GM18511 (cell line): ENCODE data around the gene ACAP3.

ENCODE experiments used
- ATAC-seq: cut with Tn5 transposase; IDR thresholded peaks from one replicate; pipeline ENCODE4 v1.9.1; 2021; ENCODE audit warnings: mild to moderate bottlenecking, moderate library complexity; ENCODE audit not compliant: unreplicated experiment

Gene ACAP3

DNA sequence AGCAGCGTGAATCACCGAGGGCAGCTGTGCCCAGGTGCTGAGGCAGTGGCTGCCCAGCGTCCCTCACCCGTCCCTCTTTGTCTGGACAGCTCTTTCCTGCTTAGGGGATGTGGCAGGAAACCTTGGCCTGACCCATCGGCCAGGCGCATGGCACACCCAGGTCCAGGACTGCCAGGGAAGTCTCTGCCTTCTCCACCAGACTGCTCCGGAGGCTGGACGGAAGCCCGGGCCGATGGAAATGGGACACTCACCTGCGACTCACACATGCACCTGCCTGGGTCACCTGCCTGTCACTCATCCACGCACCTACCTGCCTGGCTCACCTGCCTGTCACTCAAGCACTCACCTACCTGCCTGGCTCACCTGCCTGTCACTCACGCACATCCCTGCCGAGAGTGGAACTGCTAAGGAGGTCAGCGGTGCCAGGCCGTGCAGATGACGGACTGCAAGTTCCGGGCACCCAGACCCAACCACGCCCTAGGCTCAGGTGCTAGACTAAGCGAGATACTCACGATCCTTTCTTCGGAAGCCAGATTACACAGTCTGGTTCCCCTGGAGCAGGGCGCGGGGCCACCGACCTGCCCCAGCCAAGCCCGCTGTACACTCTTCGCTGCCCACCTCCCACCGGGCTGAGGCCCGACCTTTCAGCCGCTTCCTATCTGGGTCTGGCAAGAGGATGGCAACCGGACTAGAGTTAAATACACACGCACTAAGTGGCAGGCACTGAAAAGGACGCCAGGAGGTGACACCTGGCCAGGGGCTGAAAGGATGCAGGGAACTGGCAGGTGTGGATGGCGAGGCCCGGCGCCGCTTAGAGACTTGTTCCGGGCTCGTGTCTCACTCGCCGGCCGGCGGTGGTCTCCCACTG, 35.2 kb downstream of the ACAP3 start:
- ATAC-seq, result no peak

DNA sequence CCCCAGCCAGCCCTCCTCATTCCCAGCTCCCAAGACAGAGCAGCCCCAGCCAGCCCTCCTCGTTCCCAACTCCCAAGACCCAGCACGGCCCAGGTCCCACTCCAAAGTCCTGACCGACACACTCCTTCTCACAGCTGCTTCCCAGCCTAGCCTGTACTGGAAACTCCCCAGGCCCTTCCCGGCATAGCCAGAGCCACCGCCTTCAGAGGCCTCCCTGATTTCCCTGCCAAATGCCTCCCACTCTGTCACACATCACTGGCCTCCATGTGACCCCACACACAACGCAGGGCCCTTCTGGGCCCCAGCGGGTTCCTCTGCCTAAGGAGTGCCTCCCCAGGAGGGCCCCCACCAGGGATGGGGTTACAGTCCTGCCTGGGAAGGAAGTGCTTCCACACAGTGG, 36.9 kb downstream of the ACAP3 start:
- no peak for ATAC-seq

GRCh38 chr1:1268284-1268682, 39.4 kb downstream of the ACAP3 start:
- ATAC-seq, result no peak

GRCh38 chr1:1267488-1268283, 40.0 kb downstream of the ACAP3 start:
- no peak for ATAC-seq

- no peak for ATAC-seq
Observed at GRCh38 chr1:1264868-1265272, 42.9 kb downstream of the ACAP3 start.

DNA sequence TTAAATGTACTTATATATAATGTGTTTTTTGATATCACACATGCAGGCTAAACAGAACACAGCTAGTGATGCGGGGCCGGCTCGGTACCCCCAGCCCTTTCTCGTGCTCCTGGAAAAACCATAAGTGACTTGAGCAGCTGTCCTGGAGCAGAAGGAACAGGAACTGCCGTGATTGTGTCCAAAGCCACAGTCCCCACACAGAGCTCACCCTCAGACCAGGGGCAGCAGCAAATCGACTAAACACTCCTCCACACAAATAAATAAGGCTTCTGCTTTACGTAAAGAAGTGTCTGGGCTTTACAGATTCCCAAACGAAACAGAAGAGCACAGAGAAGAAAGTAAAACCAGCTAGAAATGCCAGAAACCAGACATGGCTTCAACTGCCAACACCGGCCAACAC, 43.7 kb downstream of the ACAP3 start:
- no peak for ATAC-seq

DNA sequence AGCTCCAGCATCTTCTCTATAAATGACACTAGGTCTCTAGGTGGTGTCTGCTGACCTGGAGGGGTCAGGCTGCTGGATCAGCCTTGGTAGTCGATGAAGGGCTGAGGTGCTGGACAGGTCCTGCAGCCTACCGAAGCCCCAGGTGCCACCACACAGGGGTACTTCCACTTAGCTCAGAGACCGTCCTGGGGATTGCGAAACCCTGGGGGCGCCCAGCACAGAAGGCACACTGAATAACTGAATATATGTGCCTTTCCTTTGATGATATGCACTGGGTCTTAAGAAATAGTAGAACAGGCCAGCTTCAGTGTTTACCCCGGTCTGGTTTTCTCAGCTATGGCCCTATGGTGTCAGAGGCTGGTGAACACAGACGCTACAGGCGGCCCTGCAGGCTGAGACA, 45.0 kb downstream of the ACAP3 start:
- ATAC-seq, result no peak

- no peak for ATAC-seq
Observed at GRCh38 chr1:1262071-1262470, 45.7 kb downstream of the ACAP3 start.

- no peak for ATAC-seq
Observed at GRCh38 chr1:1260843-1261560, 46.7 kb downstream of the ACAP3 start.

GRCh38 chr1:1259951-1260600, 47.7 kb downstream of the ACAP3 start:
- no peak for ATAC-seq

DNA sequence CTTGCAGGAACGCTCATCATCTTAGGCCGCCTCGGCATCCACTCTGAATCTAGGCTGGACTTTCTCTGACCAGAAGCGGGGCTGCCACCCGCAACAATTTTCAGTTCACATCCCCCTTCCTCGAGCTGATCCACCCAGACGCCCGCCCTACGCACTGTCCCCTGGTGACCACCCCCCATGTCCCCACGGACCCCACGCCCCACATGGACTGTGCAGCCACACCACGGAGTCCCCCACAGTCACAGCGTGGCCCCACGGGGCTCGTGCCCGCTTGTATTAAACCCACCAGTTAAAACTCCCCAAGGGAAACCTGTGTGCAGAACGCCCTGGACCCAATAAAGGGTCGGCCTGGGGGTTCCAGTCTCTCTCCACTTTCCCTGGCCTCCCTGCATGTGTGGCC, 48.2 kb downstream of the ACAP3 start:
- no peak for ATAC-seq

DNA sequence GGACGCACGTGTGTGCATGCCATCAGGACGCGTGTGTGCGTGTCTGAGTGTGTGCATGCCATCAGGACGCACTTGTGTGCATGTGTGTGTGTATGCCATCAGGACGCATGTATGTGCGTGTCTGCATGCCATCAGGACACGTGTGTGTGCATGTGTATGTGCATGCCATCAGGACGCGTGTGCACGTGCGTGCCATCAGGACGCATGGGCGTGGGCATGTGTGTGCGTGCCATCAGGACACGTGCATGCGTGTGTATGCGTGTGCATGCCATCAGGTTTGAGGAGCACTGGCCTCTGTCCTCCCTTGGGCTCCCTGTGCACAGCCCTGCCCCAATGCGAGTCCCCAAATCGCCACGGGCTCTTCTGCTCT, 48.6 kb downstream of the ACAP3 start:
- no peak for ATAC-seq

GRCh38 chr1:1256956-1257871, 50.5 kb downstream of the ACAP3 start:
- no peak for ATAC-seq

DNA sequence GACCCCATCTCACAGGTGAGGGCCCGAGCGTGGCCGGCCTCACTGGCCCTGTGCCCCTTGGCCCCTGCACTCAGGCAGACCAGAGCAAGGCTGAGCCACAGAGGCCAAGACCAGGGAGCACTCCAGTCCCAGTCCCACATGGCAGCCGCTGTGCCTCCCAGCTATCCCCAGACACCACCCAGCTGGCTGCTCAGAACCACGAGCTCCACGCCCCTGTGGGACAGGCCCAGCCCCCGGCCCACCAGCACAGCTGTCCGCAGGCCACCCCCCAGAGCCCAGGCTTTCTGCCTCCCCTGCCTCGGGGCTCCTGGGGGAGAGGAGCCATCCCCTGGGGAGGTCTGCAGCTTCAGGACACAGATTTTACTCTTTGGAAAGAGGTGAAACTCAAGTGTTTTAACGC, 52.1 kb downstream of the ACAP3 start:
- no peak for ATAC-seq

DNA sequence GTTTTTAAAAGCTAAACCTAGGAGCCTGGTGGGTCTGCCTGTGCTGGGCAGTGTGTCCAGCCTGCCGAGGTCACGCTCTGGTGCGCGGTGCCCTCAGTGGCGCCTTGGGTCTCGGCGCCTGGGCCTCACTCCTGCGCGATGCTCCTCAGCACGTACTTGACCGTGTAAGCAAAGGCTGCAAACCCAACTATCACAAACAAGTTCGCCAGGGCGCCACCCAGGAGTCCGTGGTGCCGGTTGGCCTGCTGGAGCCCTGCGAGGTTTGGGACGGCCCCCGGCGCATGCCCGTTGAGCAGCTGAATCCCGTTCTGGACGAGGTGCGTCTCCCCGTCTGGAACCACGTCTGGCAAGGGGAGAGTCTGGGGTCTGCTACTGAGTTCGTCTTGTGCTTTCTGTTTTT, 52.7 kb downstream of the ACAP3 start:
- ATAC-seq, result no peak

GRCh38 chr1:1254667-1254998, 53.1 kb downstream of the ACAP3 start:
- no peak for ATAC-seq

DNA sequence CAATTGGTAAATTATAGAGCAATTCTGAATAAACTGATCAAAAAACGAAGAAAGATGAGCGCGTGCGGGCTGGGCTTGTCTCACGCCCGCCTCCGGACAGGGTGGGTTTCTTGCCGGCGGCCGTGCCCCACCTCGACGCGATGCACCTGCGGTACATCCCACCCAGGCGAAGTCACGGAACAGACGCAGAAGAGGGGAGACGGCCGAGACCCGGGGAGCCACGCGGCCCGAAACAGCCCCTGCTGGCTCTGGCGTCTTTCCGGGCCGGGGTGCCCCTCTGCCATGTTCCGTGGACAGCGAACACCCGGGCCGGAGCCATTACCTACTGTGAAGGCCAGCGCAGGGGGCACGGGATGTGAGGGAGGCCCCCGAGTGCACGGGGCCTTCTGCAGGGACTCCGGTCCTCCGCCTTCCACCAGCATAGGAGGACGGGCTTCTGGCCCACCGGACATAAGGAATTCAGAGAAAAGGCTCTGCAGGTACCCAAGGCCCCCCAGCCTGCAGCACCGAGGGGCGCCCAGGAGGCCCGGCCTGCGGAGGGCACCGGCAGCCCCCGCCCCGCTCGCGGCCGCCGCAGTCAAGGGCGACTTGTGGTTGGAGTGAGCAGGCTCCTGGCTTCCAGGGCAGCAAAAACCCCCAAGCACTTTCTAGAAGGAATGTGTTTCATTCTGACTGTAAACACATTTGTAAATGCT, 53.6 kb downstream of the ACAP3 start:
- ATAC-seq, result no peak

GRCh38 chr1:1253314-1253713, 54.4 kb downstream of the ACAP3 start:
- no peak for ATAC-seq

- peak; percentile 75 for ATAC-seq
Observed at GRCh38 chr1:1250786-1251284, 56.9 kb downstream of the ACAP3 start.
